Measurements from ENCODE around the gene ZG16B.
A peak's percentile ranks its signal among the peaks of the same experiment; 100 is the strongest.

Gene ZG16B

DNA sequence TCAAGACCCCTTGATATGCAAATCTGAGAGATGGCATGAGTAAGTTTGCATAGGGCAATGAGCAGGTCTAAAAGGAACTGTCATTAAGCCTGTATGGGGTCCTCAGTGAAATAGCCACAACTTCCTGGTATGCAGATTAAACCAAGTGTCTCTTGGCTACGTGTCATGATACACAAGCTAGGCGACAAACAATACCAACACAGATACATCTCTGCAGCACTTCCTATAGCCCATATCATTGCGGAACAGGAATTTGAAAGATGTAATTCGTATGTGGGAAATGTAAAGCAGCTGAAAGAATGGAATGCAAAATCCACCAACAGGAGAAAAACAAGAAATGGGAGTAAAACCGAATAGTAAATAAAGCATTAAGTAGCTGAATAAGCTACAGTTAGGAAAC lies 15.0 kb downstream of the ZG16B start:
- DNase-seq (ENCODE audit: low spot score) = no peak

DNA sequence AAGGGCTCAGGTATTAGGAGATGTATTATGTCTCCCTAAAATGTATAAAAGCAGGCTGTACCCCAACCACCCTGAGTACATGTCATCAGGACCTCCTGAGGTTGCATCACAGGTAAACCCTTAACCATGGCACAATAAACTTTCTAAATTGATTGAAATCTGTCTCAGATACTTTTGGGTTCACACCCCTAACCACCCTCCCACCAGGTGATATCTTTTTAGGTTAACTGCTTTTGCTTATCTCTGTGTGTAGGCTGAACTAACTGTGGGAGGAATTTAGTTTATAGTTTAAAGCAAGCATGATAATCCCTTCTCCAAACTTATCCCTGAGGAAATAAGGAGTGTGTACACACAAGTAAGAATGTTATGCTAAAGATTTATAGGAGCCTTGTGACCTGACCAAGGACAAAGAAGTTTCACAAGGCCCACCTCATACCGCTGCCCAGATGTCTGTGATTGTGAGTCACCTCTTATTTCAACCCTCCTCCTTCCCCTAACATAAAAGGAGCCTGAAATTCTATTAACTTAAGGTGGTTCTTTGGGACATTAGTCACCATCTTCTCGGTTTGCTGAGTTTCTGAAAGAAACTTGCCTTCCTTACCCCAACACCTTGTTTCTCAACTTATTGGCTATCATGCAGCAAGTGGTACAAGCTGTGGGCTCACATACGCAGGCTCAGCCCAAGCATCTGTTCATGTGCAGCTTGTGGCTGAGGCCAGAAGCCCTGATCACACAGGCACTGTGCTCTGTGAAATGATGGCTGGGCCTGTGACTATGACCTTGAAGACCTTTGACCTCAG lies 16.6 kb downstream of the ZG16B start:
- DNase-seq (ENCODE audit: low spot score) = no peak

DNA sequence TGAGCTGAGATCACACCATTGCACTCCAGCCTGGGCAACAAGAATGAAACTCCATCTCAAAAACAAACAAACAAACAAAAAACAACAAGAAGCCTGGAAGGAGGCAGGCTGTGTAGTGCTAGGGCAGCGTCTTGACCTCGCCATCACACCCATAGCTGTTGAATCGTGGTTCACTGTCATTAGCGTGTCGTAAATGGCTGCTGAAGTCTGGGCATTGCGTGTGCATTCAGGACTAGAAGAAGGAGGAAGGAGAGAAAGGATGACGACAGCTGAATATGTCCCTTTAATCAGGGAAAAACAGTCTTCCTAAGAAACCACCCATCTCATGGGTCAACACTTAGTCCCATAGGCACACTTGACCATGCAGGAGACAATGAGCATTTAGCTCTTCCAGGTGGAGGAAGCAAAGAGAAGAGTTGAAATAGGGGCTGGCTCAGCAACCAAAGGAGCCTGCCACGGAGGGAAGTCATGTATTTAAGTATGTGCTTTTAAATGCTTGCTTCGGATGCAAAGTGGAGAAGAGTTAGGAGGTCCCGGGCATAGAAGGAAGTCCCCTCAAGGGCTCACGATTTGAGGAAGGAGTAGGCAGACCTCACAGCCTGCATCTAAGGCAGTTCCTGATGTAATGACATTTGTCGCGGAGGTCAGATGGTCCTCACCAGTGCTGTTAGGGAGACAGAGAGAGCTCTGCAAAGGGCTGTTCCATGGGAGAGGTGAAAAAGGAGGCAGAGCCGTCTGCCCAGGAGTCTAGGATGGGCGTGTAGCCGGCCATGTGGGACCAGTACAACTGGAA lies 19.0 kb downstream of the ZG16B start:
- DNase-seq (ENCODE audit: low spot score) = no peak

GRCh38 chr16:2852003-2852730 lies 22.1 kb downstream of the ZG16B start:
- no peak for DNase-seq (ENCODE audit: low spot score)

GRCh38 chr16:2852731-2853507 lies 22.8 kb downstream of the ZG16B start:
- DNase-seq (ENCODE audit: low spot score) = no peak

DNA sequence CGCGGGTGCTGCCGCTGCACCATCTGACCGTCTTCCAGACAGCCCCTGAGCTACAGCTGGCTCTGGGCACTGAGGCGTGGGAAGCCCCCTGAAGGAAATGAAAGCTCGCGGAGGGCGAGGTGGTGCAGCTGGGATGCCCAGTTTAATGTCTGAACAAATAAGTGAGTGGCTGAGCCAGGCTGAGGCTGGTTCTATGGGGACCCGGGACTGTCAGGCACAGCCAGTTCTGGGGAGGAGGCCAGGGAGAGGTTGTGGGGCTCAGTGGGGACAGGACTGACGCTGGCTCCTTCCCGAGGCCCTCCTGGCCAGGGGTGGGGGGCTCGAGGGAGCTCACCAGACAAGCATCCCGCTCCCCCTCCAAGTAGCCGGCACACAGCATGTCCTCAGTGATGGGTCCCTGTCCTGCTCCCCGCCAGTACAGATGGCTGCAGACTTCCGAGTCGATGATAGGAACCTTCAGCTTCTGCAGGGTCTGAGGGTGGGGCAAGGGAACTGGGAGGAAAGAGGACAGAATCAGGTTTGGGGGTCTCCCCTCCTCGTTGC lies 23.5 kb downstream of the ZG16B start:
- DNase-seq (ENCODE audit: low spot score) = no peak

DNA sequence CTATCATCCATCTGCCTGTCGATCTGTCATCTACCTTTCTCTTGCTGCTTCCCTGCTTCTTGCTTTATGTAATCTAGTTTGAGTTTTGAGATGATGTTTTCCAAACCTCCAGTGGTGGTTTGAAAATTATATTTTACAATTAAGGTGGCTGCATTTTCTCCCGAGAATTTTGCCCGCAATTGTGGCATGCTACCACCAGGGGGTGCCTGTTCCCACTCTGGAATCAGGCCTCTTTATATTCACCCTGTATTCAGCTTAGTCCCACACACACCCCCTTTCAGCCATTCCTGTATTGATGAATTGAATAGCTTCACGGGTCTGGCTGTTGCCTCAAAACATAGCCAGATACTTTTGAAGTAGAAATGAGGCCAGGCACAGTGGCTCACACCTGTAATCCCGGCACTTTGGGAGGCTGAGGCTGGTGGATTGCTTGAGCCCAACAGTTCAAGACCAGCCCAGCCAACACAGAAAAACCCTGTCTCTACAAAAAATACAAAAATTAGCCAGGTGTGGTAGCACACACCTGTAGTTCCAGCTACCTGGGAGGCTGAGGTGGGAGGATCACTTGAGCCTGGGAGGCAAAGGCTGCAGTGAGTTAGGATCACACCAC lies 24.7 kb downstream of the ZG16B start:
- DNase-seq (ENCODE audit: low spot score) = peak; percentile 39

DNA sequence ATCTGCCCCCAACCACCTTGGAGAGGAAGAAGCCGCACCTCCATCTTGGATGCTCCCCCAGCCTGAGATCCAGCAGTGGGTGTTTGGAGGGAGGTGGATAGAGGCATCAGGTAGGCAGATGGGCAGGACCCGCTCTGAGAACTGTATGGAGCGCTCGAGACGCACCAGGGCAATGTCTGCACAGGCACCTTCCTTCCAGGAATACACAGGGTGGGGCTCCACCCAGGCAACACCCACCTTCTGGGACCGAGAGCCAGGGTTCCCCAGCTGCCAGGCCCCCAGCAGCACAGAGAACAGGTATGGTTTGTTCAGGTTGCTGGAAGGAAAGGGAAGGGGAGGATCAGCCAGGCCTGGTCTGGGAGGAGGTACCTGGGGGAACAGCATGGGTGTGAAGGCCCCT lies 25.4 kb downstream of the ZG16B start:
- DNase-seq (ENCODE audit: low spot score) = no peak

- no peak for DNase-seq (ENCODE audit: low spot score)
Measured at GRCh38 chr16:2856061-2856670, 26.1 kb downstream of the ZG16B start.

- DNase-seq (ENCODE audit: low spot score) = no peak
Measured at GRCh38 chr16:2856686-2857450, 26.8 kb downstream of the ZG16B start.

GRCh38 chr16:2857451-2858244 lies 27.5 kb downstream of the ZG16B start, which contains the start of gene PRSS22:
Gene PRSS22 (minus strand): TSS chr16:2858170. CDS start chr16:2858104, 66 bp downstream.
- DNase-seq (ENCODE audit: low spot score) = no peak

DNA sequence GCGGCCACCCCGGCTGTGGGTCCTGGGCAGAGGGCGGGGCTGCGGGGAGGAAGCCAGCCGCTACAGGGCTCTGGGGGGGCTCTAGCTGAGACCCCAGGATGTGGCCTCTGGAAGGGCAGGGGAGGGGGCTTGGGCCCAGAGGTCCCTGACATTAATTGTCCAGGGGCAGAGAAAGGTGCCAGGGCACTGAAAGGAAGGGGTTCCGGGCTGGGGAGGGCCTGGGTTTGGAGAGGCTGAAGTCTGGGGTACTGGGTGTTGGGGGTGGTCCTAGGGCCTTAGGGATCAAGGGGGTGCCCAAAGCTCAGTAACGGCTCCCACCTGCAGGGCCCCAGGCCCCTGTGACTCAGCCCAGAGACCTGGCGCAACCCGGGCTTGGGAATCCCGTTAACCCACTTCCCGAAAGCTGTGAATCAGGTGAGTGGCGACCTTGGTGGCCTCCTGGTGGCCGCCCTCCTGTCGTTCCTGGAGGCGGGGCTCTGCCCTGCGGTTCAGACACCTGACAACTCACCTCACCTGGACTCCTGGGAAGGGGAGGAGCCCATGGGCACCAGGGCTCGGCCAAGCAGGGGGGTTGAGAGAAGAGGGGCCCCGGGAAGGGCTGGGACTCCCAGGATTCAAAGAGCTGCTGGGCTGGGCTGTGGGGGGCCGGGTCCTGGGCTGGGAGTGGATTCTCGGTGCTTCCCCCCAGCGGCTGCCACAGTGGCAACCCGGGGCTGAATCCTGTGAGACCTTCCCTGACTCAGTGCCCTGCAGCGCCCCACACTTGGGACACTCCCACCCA lies 28.3 kb downstream of the ZG16B start:
- DNase-seq (ENCODE audit: low spot score) = no peak

- no peak for DNase-seq (ENCODE audit: low spot score)
Measured at GRCh38 chr16:2859686-2860265, 29.7 kb downstream of the ZG16B start.

- DNase-seq (ENCODE audit: low spot score) = no peak
Measured at GRCh38 chr16:2860826-2861567, 30.9 kb downstream of the ZG16B start.

DNA sequence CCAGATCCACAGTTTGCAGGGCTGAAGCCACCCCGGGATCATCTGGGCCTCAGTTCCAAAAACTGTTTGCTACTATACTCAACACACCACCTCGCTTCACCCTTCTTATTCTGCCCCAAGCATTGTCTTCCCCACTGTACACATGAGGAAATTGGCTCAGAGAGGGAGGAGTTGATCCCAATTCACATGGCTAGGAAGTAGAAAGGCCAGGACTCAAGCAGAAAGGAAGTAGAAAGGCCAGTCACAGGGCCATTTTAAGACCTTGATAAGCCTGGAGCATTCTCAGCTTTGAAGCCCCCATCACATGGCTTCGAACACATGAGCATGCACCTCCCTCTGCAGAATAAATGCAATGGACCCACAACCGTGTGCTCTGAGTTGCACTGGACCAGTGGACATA lies 35.5 kb downstream of the ZG16B start:
- no peak for DNase-seq (ENCODE audit: low spot score)

GRCh38 chr16:2866431-2866830 lies 36.3 kb downstream of the ZG16B start:
- DNase-seq (ENCODE audit: low spot score) = no peak

DNA sequence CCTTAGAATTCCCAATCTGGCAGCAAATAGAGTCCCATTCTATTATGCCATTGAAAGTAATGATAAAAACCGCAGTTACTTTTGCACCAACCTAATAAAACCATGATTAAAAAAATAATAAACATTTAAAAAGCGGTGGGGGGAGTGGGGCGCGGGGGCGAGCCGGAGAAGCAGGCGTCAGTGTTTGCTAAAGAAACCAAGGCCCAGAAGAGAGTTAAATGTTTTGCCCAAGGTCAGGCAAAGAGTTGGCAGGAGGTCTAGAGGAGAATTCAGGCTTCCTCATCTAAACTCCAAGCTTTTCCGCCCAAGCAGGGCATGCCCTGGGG lies 37.5 kb downstream of the ZG16B start:
- DNase-seq (ENCODE audit: low spot score) = no peak
